Upper lobe of right lung (tissue), 1 donor: ENCODE data around the gene OR10H1. TPM values are rescaled to one million over a fixed set of nuclear protein-coding genes. Genes with fewer than 3 reads are reported as not detected.
"Not testable (repeated sequence)": the region's sequence is repeated elsewhere in the genome, so short reads cannot be mapped to it uniquely, and the experiment has no call there.

Experiments used
- ATAC-seq: fragments of 200-7000 bp; cut with Tn5 transposase; one replicate; pipeline ENCODE4 v1.9.1; 2020; ENCODE audit warnings: mild to moderate bottlenecking, moderate library complexity
- DNase-seq: peaks from one replicate; pipeline ENCODE4 v3.0.0-alpha.2; 2020
- H3K27ac ChIP-seq: fragments of 200-600 bp; one replicate; pipeline ENCODE4 v1.8.0; 2022
- H3K27me3 ChIP-seq: fragments of 200-600 bp; one replicate; pipeline ENCODE4 v1.8.0; 2022; ENCODE audit warnings: mild to moderate bottlenecking
- H3K36me3 ChIP-seq: fragments of 200-600 bp; one replicate; pipeline ENCODE4 v1.8.0; 2022
- H3K4me1 ChIP-seq: fragments of 200-600 bp; one replicate; pipeline ENCODE4 v1.8.0; 2022
- H3K4me3 ChIP-seq: fragments of 200-600 bp; one replicate; pipeline ENCODE4 v1.8.0; 2022; ENCODE audit warnings: mild to moderate bottlenecking
- H3K9me3 ChIP-seq: fragments of 200-600 bp; one replicate; pipeline ENCODE4 v1.8.0; 2022
- CTCF ChIP-seq: fragments of 200-600 bp; IDR thresholded peaks from one replicate; pipeline ENCODE4 v1.8.0; 2022; ENCODE audit warnings: antibody characterized with exemption
- intact Hi-C: fragments of 100-400 bp; cut with DNase I; formaldehyde crosslinking; loops from one replicate; pipeline ENCODE4 v1.11.0; 2022
- total RNA-seq: library from RNA; stranded (reverse); fragmentation: NEBNext Ultra II Directional; extraction: Animal tissue kit (Norgen Biotek cat#: 25700); gene quantifications from one replicate; pipeline ENCODE4 v1.2.1, GENCODE V29; 2021
- donor health status: DM: no; HTN: yes; CAD: no; lungs with severe emphysema.

Gene OR10H1
- total RNA-seq, 1 donor from 2014 or later = not detected

DNA sequence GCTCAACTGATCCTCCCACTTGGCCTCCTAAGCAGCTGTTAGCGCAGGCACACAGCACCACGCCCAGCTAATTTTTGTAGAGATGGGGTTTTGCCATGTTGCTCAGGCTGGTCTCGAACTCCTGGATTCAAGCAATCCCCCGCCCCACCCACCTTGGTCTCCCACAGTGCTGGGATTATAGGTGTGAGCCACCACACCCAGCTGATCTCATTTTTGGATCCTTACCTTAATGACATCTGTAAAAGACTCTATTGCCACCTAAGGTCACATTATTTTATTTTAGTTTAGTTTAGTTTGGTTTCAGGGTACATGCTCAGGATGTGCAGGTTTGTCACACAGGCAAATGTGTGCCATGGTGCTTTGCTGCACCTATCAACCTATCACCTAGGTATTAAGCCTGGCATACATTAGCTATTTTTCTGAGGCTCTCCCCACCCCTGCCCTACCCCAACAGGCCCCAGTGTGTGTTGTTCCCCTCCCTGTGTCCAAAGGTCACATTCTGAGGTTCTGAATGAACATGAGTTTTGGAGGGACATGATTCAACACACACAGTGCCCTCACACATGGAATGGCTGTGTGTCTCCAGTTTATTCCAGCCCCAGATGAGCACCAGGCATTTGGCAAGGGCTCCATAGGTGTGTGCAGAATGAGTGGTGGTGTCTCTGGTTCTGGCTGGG lies 26.7 kb downstream of the OR10H1 start:
- intact Hi-C loops = no loop called here
- DNase-seq (no peak), ATAC-seq (no peak)
- H3K36me3 ChIP-seq = no peaks in the 10 kb centered on the region
- no peaks in the 10 kb centered on the region for H3K9me3 ChIP-seq
- H3K4me3 ChIP-seq = no peak overlapping the region
- no peaks in the 10 kb centered on the region for H3K4me1 ChIP-seq
- H3K27me3 ChIP-seq = no peaks in the 10 kb centered on the region
- no peak overlapping the region for H3K27ac ChIP-seq
- TF ChIP-seq CTCF = no peak

DNA sequence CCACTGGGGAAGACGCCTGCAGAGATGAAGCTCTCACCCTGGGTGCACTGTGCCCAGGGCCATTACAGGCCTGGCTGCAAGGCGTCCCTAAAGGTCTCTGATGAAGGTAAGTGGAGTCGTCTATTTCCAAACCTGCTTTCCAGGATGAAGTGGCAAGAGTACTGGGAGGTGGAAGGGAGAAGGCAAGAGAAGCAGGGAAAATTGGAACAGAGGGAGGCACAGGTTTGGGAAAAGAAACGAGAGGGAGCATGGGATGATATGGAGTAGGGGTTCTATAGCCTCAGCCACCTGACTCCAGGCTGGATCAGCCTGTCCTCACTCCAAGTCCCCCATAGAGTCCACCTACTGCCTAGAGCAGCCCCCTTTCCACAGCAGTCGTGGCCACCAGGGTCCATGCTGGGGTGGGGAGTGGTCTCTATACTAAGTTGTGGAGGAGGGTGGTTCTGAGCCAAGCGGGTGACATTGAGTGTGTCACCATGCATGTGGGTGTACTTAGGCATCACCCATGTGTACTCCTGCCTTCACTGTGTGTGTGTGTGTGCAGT lies 27.8 kb downstream of the OR10H1 start, which contains the start of gene OR10H5:
TSS of gene OR10H5 (plus strand) at position 51 of the 545 bp plus-strand sequence. CDS start 6,388 bp downstream, outside the sequence.
- DNase-seq = no peak
- H3K4me3 ChIP-seq = no peak within 1 kb of the TSS
- H3K9me3 ChIP-seq = no peaks in the 10 kb centered on the region
- intact Hi-C loops = no loop called here
- TF ChIP-seq CTCF = no peak
- H3K27me3 ChIP-seq = no peaks in the 10 kb centered on the region
- H3K4me1 ChIP-seq = no peaks in the 10 kb centered on the region
- no peak for ATAC-seq
- no peaks in the 10 kb centered on the region for H3K36me3 ChIP-seq
- no peak within 1 kb of the TSS for H3K27ac ChIP-seq

- H3K27me3 ChIP-seq, H3K4me3 ChIP-seq, DNase-seq, intact Hi-C loops, ATAC-seq, H3K27ac ChIP-seq, H3K36me3 ChIP-seq, H3K9me3 ChIP-seq, H3K4me1 ChIP-seq: not testable (repeated sequence)
These were observed 32.6 kb downstream of the OR10H1 start for GRCh38 chr19:15782896-15783295.

DNA sequence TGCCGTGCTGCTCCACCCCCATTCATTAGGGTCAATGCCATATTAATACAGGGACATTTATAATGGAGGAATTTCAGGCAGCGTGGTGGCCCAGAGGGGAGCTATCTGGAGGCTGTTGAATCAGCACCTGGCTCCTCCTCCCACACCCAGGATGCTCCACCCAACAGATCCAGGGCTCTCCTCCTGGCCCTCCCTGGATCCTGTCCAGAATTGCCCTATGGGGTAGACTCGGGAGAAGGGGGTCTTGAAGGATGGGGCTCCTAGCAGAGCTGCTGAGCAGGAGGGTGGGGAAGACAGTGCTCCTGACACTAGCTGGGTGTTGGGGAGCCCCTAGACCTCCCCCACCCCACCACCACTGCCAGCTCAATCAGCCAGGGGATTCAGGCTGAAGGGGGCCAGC lies 33.3 kb downstream of the OR10H1 start:
- ATAC-seq (no peak), DNase-seq (no peak)
- intact Hi-C loops = no loop called here
- H3K27ac ChIP-seq = no peak overlapping the region
- H3K4me1 ChIP-seq = peaks cover 9% of the 10 kb centered on the region
- no peak overlapping the region for H3K4me3 ChIP-seq
- no peaks in the 10 kb centered on the region for H3K27me3 ChIP-seq
- no peaks in the 10 kb centered on the region for H3K36me3 ChIP-seq
- TF ChIP-seq CTCF = no peak
- H3K9me3 ChIP-seq = no peaks in the 10 kb centered on the region

- no peaks in the 10 kb centered on the region for H3K36me3 ChIP-seq
- H3K27ac ChIP-seq = no peak overlapping the region
- peaks cover 9% of the 10 kb centered on the region for H3K4me1 ChIP-seq
- DNase-seq (no peak), ATAC-seq (no peak)
- no peak for TF ChIP-seq CTCF
- intact Hi-C loops = no loop called here
- H3K9me3 ChIP-seq = no peaks in the 10 kb centered on the region
- no peak overlapping the region for H3K4me3 ChIP-seq
- no peaks in the 10 kb centered on the region for H3K27me3 ChIP-seq
These were observed 33.8 kb downstream of the OR10H1 start for GRCh38 chr19:15781661-15782060.

GRCh38 chr19:15780610-15781418 lies 34.6 kb downstream of the OR10H1 start:
- ATAC-seq = peak; percentile 11
- no peak for TF ChIP-seq CTCF
- H3K27ac ChIP-seq = peak overlapping the region; percentile 61
- H3K27me3 ChIP-seq = no peaks in the 10 kb centered on the region
- H3K9me3 ChIP-seq = no peaks in the 10 kb centered on the region
- no peak overlapping the region for H3K4me3 ChIP-seq
- no peak for DNase-seq
- intact Hi-C loops = no loop called here
- peaks cover 9% of the 10 kb centered on the region for H3K4me1 ChIP-seq
- no peaks in the 10 kb centered on the region for H3K36me3 ChIP-seq
